T-helper 2 cell (primary cell): ENCODE results near the gene CCSER1.

ENCODE experiments used
- DNase-seq, 5 experiments: peaks; one replicate each; pipeline versions ENCODE4 v3.0.0 to v3.0.0-alpha.2; 2012 to 2022

Gene CCSER1

GRCh38 chr4:90970021-90970420 is 842.8 kb downstream of the CCSER1 start:
- no peak for DNase-seq

GRCh38 chr4:90977726-90978125 is 850.5 kb downstream of the CCSER1 start:
- DNase-seq: no peak

- no peak for DNase-seq
These were observed 852.4 kb downstream of the CCSER1 start for GRCh38 chr4:90979556-90979955.

GRCh38 chr4:90982813-90983212 is 855.6 kb downstream of the CCSER1 start:
- DNase-seq: no peak

DNA sequence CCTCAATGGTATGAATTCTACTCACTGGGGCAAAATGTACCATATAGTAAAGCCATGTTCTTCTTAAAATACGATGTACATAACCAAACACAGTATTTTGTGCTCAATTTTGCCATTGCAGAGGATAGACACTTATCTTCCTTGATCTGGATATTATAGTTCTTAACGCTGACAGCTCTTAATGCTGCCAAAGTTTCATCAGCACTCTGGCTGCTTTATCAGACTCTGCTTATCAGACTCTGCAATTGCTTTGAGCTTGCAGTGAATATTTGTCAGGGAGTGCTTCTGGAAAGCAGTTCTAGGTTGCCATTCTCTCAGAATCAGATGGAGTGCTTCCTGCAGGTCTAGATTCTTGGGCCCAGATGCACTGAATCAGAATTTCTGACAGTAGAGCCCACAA is 863.1 kb downstream of the CCSER1 start:
- DNase-seq: no peak

DNA sequence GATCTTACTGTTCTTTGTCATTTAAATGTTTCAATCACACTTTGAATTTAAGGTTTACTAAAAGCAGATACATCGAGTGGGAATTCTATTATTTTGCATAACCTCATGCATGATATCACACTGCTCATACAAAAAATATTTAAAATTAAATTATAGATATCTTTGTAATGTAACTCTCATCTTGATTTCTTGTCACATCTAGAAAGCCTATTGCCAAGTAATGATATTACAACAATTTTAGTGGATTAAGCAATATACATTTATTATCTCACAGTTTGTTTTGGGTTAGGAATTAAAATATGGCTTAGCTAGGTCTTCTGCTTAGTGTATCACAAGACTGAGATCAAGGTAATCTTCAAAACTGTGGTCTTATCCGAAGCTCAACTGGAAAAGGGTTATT is 865.0 kb downstream of the CCSER1 start:
- no peak for DNase-seq

DNA sequence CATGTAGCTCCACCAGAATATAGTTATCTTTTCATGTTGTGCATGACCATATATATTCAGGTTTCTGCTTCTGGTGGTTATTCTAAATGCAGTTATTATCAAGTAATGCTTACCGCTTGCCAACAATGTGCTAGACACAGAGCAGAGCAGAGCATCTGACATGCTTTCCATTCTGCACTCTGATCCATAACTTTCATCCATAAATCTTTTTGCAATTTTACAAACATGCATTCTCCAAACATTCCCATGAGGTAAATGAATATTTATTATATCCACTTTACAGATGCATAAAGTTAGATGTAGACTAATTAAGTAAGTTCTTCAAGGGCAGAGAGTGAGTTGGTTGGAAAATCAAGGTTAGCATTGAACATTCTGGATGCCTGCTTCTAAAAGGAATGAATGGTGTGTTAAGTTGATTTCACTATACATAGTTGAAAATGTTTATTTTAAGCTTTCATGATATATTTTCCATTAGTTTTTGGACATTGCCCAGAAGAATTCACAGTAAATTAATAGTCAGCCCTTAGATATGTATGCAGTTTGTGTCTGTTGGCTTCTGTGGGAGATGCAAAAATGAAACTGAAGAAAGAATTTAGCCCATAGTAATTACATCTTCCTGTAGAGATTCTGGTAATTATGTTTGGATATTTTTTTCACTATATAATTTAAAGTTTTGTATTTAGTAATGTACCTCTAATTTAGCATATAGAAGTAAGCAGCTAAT is 867.8 kb downstream of the CCSER1 start:
- no peak for DNase-seq

- DNase-seq: no peak
These were observed 868.8 kb downstream of the CCSER1 start for GRCh38 chr4:90995996-90996395.

GRCh38 chr4:90996813-90997212 is 869.6 kb downstream of the CCSER1 start:
- no peak for DNase-seq

DNA sequence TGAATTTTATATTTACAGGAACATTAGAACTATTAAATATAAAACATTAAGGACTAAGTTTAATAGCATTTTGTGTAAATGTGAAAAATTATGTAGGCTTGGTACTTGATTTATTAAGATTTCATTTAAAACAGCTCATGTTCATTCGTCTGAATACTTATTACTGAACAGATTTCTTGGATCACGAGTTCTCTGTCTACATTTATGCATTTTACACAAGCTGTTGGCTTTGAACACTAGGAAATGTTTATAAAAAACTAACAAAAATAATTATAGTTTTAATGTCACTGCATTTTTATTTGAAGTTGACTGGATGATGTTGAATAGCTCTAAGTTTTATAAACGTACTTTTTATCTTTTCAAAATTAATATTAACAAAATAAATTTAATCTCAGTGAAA is 888.7 kb downstream of the CCSER1 start:
- DNase-seq: no peak

DNA sequence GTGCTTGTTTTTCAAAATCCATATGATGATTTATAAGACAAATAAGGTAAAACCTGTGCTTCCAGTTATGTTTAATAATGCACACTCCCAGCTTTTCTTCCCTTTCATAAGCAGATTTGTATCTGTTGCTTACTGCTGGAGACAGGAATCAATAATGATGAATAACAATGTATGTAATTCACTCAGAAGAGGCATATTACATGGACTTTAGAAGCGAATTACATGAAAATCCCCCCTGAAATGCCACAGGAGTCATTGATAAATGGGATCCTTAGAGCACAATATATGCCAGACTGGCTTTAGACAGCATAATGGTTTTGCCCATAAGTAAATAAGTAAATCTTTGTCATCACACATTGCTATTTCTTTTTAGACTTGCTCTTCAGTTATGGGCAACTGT is 892.3 kb downstream of the CCSER1 start:
- DNase-seq: no peak

DNA sequence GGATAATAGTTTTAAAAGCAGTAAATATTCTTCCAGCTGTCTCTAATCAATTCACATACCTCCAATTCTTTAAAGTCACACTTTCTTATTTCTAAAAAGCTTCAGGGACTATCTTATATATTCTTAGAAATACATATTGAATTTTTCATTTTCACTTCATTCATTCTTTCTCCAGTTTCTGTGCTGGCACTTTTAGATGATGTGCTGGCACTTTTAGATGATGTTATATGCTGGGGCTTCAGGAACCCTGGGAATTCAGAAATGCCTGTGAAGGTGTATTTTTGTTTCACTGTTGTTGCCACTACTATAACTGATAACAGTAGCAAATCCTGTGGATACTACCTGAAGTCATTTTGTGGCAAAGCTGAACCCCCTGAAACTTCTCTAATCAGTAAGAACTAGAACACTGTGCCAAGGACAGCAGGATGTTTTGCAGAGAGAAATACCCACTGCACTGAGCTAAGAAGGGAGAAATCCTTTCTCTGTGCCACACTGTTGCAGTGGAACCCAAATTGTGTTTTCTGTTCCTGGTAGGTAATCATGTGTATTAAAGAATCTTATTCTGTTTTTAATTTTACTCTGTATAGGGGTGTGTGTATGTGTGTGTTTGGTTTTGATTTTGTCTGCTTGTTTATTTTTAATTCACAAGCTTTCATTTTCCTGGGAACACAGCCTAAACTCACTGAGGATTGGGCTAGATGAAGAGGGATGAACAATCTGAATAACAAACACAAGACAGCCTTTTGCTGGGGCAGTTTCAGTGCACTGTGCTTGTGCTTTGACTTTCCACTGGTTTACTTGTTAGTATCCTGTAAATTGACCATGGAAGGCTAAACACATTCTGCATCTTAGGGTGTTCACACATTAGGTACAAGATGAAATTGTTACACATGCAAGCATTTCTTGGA is 898.3 kb downstream of the CCSER1 start:
- no peak for DNase-seq

- DNase-seq: no peak
These were observed 901.0 kb downstream of the CCSER1 start for GRCh38 chr4:91028228-91028627.

- DNase-seq: no peak
These were observed 904.6 kb downstream of the CCSER1 start for GRCh38 chr4:91031761-91032160.

DNA sequence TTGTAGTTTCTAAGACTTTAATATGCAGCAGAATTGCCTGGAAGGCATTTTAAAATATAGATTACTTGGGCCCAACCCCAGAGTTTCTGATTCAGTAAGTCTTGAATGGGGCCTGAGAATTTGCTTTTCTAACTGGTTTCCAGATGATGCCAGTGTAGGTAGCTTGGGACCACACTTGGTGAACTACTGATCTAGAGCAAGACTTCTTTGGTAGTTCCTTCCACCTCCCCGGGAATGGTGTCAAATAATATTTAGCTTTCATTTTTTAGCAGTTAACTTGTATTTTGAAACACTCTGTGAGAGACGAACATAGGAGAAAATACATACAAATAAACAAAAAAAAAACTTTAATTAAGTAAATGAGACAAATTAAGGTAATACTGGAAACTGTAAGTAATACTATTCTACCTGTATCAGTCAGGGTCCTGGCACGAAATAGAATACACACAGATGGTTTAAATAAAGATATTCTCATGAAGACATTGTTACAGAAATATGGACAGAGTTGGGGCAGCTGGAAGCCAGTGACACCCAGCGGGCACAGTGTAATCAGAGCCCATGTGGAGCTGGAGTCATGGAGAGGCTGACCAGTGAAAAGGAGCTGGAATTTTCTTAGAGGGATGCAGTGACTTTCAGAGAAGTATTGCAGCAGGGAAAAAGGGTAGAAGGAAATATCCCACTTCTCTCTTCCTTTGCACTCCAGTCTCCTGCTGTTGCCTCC is 905.7 kb downstream of the CCSER1 start:
- no peak for DNase-seq

GRCh38 chr4:91035276-91035675 is 908.1 kb downstream of the CCSER1 start:
- no peak for DNase-seq

- DNase-seq: no peak
These were observed 910.8 kb downstream of the CCSER1 start for GRCh38 chr4:91037951-91038350.

- DNase-seq: no peak
These were observed 930.7 kb downstream of the CCSER1 start for GRCh38 chr4:91057871-91058270.

GRCh38 chr4:91058345-91058744 is 931.2 kb downstream of the CCSER1 start:
- no peak for DNase-seq

DNA sequence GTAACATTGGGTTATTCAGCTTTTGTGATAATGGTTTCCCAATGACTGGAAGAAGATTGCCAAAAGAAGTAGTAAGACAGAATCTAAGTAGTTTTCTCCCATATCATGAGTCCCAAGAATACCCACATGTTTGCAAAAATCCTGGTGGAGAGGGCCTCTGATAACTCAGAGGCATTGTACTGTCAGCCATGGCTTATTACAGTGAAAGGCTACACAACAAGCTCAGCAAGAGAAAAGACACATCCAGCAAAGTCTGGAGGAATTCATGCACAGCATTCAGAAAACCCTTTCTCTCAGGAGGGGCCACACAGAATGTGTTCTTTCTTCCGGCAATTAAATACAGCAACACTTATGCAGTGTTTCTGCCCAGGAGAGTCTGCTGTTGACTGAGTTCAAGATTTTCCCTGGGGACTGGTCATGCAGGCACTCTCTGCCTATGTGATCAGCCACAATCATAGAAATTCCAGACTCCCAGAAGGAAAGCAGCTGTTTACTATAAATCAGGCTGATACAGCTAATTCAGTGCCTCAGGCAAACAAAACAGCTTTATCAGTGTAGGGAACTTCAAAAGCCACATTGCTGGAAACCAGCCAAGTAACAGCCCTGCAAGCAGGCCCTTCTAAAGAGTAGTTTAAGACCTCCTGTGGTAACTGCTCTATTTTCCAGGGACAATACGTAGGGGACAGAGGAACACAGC is 937.1 kb downstream of the CCSER1 start:
- DNase-seq: no peak

- no peak for DNase-seq
These were observed 937.9 kb downstream of the CCSER1 start for GRCh38 chr4:91065117-91065516.

DNA sequence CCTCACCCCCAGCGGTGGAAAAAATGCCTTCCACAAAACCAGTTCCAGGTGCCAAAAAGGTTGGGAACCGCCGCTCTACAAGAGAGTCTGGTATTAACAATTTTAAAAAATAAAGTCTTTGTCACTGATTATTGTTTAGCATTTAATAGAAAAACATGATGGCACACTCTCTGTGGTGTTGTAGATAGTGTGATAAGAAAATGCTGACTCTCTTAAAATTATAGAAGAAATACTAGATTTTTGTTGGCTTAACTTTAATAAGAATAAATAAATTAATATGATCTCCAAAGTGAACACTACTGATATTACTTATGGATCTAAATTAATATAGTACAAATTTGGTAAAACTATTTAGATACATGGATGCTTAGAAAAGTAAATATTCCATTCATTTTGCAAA is 943.5 kb downstream of the CCSER1 start:
- DNase-seq: no peak

DNA sequence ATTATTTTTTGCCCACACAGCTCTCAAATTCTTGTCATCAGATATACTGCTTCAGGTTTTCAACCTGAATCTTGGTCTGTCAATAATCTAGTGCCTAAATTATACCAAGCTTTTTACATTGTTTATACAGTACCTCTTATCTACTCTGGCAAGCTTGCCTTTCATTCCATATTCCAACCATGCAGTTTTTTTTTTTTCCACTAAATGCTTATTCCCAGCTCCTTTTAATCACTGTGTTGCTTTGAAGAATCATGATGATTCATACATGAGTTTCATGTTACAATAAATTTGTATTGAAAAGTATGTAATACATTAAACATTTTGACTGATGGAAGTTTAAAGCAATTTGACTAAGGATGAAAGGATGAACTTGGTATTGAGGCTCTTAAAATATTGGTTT is 949.0 kb downstream of the CCSER1 start:
- no peak for DNase-seq
